ENCODE measurements around the gene IL17RC. TPM values are rescaled to one million over a fixed set of nuclear protein-coding genes. Genes with fewer than 3 reads are reported as not detected.

IL17RC gene
- total RNA-seq (2022; extraction: Qiagen RNA extraction; ENCODE audit: low read depth), result 27.9 to 29.8 TPM (median 28.7 TPM) in 5 replicates

GRCh38 chr3:9916734-9917680, at the start of gene IL17RC:
IL17RC (plus strand) TSS chr3:9917098; CDS start chr3:9917316, 218 bp downstream.

GRCh38 chr3:9879830-9880549, 36.9 kb upstream of the IL17RC start, which contains the start of gene CIDEC:
CIDEC (minus strand) TSS chr3:9880253; CDS start chr3:9878486, 1,767 bp downstream.

GRCh38 chr3:9890249-9891071, 26.4 kb upstream of the IL17RC start, which contains the start of gene JAGN1:
JAGN1 (plus strand) TSS chr3:9890610; CDS start chr3:9890723, 113 bp downstream.

GRCh38 chr3:9902372-9903237, 14.3 kb upstream of the IL17RC start, which contains the start of gene IL17RE:
IL17RE (plus strand) TSS chr3:9902848; CDS start chr3:9902933, 85 bp downstream.

GRCh38 chr3:9933561-9934234, 16.8 kb downstream of the IL17RC start, which contains the start of gene CRELD1:
CRELD1 (plus strand) TSS chr3:9933834; CDS start chr3:9934439, 605 bp downstream.

GRCh38 chr3:9951962-9952805, 35.3 kb downstream of the IL17RC start, which contains the start of gene PRRT3:
PRRT3 (minus strand) TSS chr3:9952408; CDS start chr3:9950115, 2,293 bp downstream.

Other genes with a start within 250 kb of the IL17RC start
- 0.08 to 0.37 TPM (median 0.15 TPM) in 5 replicates for gene CPNE9, start 213.3 kb upstream of the IL17RC start, total RNA-seq (2022; extraction: Qiagen RNA extraction; ENCODE audit: low read depth)
- 15.1 to 21.6 TPM (median 18.4 TPM) in 5 replicates for gene BRPF1, start 185.4 kb upstream of the IL17RC start, total RNA-seq (2022; extraction: Qiagen RNA extraction; ENCODE audit: low read depth)
- gene OGG1, start 167.1 kb upstream of the IL17RC start, total RNA-seq (2022; extraction: Qiagen RNA extraction; ENCODE audit: low read depth), result 11.4 to 18.9 TPM (median 16.5 TPM) in 5 replicates
- gene CAMK1, start 147.2 kb upstream of the IL17RC start, total RNA-seq (2022; extraction: Qiagen RNA extraction; ENCODE audit: low read depth), result 15.3 to 18.5 TPM (median 16.8 TPM) in 5 replicates
- gene TADA3, start 124.6 kb upstream of the IL17RC start, total RNA-seq (2022; extraction: Qiagen RNA extraction; ENCODE audit: low read depth), result 51.8 to 60.8 TPM (median 59.9 TPM) in 5 replicates
- 151 to 231 TPM (median 160 TPM) in 5 replicates for gene ARPC4, start 124.0 kb upstream of the IL17RC start, total RNA-seq (2022; extraction: Qiagen RNA extraction; ENCODE audit: low read depth)
- gene TTLL3, start 106.8 kb upstream of the IL17RC start, total RNA-seq (2022; extraction: Qiagen RNA extraction; ENCODE audit: low read depth), result 4.9 to 8.8 TPM (median 6.8 TPM) in 5 replicates
- gene RPUSD3, start 73.1 kb upstream of the IL17RC start, total RNA-seq (2022; extraction: Qiagen RNA extraction; ENCODE audit: low read depth), result 50.3 to 54.1 TPM (median 53.7 TPM) in 5 replicates
- 35.1 to 45.7 TPM (median 37.0 TPM) in 5 replicates for gene CIDEC, start 36.8 kb upstream of the IL17RC start, total RNA-seq (2022; extraction: Qiagen RNA extraction; ENCODE audit: low read depth)
- 80.7 to 106 TPM (median 91.1 TPM) in 5 replicates for gene JAGN1, start 26.5 kb upstream of the IL17RC start, total RNA-seq (2022; extraction: Qiagen RNA extraction; ENCODE audit: low read depth)
- gene IL17RE, start 14.2 kb upstream of the IL17RC start, total RNA-seq (2022; extraction: Qiagen RNA extraction; ENCODE audit: low read depth), result 1.1 to 2.4 TPM (median 2.2 TPM) in 5 replicates
- 12.0 to 13.4 TPM (median 13.0 TPM) in 5 replicates for gene CRELD1, start 16.7 kb downstream of the IL17RC start, total RNA-seq (2022; extraction: Qiagen RNA extraction; ENCODE audit: low read depth)
- gene PRRT3, start 35.3 kb downstream of the IL17RC start, total RNA-seq (2022; extraction: Qiagen RNA extraction; ENCODE audit: low read depth), result 1.1 to 1.8 TPM (median 1.7 TPM) in 5 replicates
- 114 to 145 TPM (median 124 TPM) in 5 replicates for gene EMC3, start 69.7 kb downstream of the IL17RC start, total RNA-seq (2022; extraction: Qiagen RNA extraction; ENCODE audit: low read depth)
- 16.8 to 18.7 TPM (median 18.0 TPM) in 5 replicates for gene FANCD2, start 109.3 kb downstream of the IL17RC start, total RNA-seq (2022; extraction: Qiagen RNA extraction; ENCODE audit: low read depth)
- gene FANCD2OS, start 191.2 kb downstream of the IL17RC start, total RNA-seq (2022; extraction: Qiagen RNA extraction; ENCODE audit: low read depth), result not detected in 5 replicates
- gene BRK1, start 198.6 kb downstream of the IL17RC start, total RNA-seq (2022; extraction: Qiagen RNA extraction; ENCODE audit: low read depth), result 169 to 183 TPM (median 175 TPM) in 5 replicates
- 26.5 to 35.8 TPM (median 32.9 TPM) in 5 replicates for gene VHL, start 224.7 kb downstream of the IL17RC start, total RNA-seq (2022; extraction: Qiagen RNA extraction; ENCODE audit: low read depth)
- gene IRAK2, start 247.8 kb downstream of the IL17RC start, total RNA-seq (2022; extraction: Qiagen RNA extraction; ENCODE audit: low read depth), result 21.8 to 25.8 TPM (median 23.2 TPM) in 5 replicates

Data from A549 treated with GW870086 at 1 μM for 4 hours (cell line).